Naive thymus-derived CD4-positive, alpha-beta T cell (primary cell): ENCODE data around the gene MLXIP. TPM values are rescaled to one million over a fixed set of nuclear protein-coding genes. Genes with fewer than 3 reads are reported as not detected.
A peak's percentile ranks its signal among the peaks of the same experiment; 100 is the strongest.

ENCODE experiments used
- ATAC-seq: fragments of 150-1000 bp; cut with Tn5 transposase; 2 replicates; pipeline ENCODE4 v1.10.0; 2021; ENCODE audit warnings: mild to moderate bottlenecking, moderate library complexity
- CTCF ChIA-PET: fragments of 350-600 bp; sonication (Branson Sonifier 250); formaldehyde crosslinking; loops from one replicate; lab custom pipeline; 2021; ENCODE audit warnings: antibody characterized with exemption; lab: Charles Lee
- POLR2A ChIA-PET: fragments of 350-600 bp; sonication (Branson Sonifier 250); formaldehyde crosslinking; loops from one replicate; lab custom pipeline; 2021; ENCODE audit warnings: antibody characterized with exemption, inconsistent platforms; lab: Charles Lee
- DNase-seq, 9 donors: peaks; one replicate each; pipeline versions ENCODE4 v3.0.0 to v3.0.0-alpha.2; 2020 to 2022; ENCODE audit warnings: mixed read lengths in 1 of 9
- H3K27ac ChIP-seq: one replicate; pipeline ENCODE4 v1.7.0; 2013; ENCODE audit warnings: mild to moderate bottlenecking, low read depth, low read length, moderate library complexity
- H3K27me3 ChIP-seq, 2 donors: one replicate each; pipeline ENCODE4 v1.7.0; 2013; ENCODE audit warnings: low read length in 2 of 2, mild to moderate bottlenecking in 2 of 2, moderate library complexity in 2 of 2; ENCODE audit not compliant: control insufficient read depth in 2 of 2, insufficient read depth in 2 of 2
- H3K36me3 ChIP-seq, 3 experiments: 1 replicate in 2 of 3; 2 replicates in 1 of 3; pipeline ENCODE4 v1.7.0; 2013; ENCODE audit warnings: low read length in 3 of 3, mild to moderate bottlenecking in 3 of 3, moderate library complexity in 1 of 3; ENCODE audit not compliant: insufficient read depth in 3 of 3, control insufficient read depth in 2 of 3
- H3K4me1 ChIP-seq, 2 donors: one replicate each; pipeline ENCODE4 v1.7.0; 2013; ENCODE audit warnings: low read length in 2 of 2, mild to moderate bottlenecking in 2 of 2, moderate library complexity in 1 of 2; ENCODE audit not compliant: control insufficient read depth in 2 of 2, insufficient read depth in 2 of 2
- H3K4me3 ChIP-seq: 2 replicates; pipeline ENCODE4 v1.7.0; 2013; ENCODE audit warnings: mild to moderate bottlenecking, low read length
- H3K9me3 ChIP-seq, 3 experiments: 1 replicate in 2 of 3; 2 replicates in 1 of 3; pipeline ENCODE4 v1.7.0; 2013; ENCODE audit warnings: low read length in 3 of 3; ENCODE audit not compliant: control insufficient read depth in 2 of 3
- H3K27ac Mint-ChIP-seq, 9 donors: one replicate each; pipeline ENCODE4 v1.8.0; 2020 to 2022; ENCODE audit warnings: mixed read lengths in 9 of 9, mild to moderate bottlenecking in 8 of 9, moderate library complexity in 5 of 9, inconsistent platforms in 2 of 9
- H3K27me3 Mint-ChIP-seq, 5 donors: one replicate each; pipeline ENCODE4 v1.8.0; 2021 to 2022; ENCODE audit warnings: mixed read lengths in 5 of 5, mild to moderate bottlenecking in 1 of 5
- H3K36me3 Mint-ChIP-seq, 5 donors: one replicate each; pipeline ENCODE4 v1.8.0; 2020 to 2022; ENCODE audit warnings: mixed read lengths in 5 of 5, mild to moderate bottlenecking in 3 of 5, inconsistent platforms in 1 of 5
- H3K4me1 Mint-ChIP-seq, 7 donors: one replicate each; pipeline ENCODE4 v1.8.0; 2020 to 2022; ENCODE audit warnings: mixed read lengths in 7 of 7, mild to moderate bottlenecking in 3 of 7, inconsistent platforms in 1 of 7
- H3K4me3 Mint-ChIP-seq, 10 donors: one replicate each; pipeline ENCODE4 v1.8.0; 2020 to 2022; ENCODE audit warnings: mild to moderate bottlenecking in 10 of 10, mixed read lengths in 10 of 10, moderate library complexity in 6 of 10, inconsistent platforms in 2 of 10
- H3K9me3 Mint-ChIP-seq, 11 donors: one replicate each; pipeline ENCODE4 v1.8.0; 2020 to 2022; ENCODE audit warnings: mixed read lengths in 11 of 11, mild to moderate bottlenecking in 4 of 11, inconsistent platforms in 1 of 11, moderate library complexity in 1 of 11
- intact Hi-C, 2 donors: fragments of 100-400 bp; cut with micrococcal nuclease; formaldehyde crosslinking; loops; one replicate each; pipeline ENCODE4 v1.15.1; 2023
- polyA plus RNA-seq, 2 donors: library from polyadenylated mRNA; unstranded; fragments of 300-500 nt; fragmentation: Illumina TruSeq; gene quantifications; one replicate each; pipeline ENCODE4 v1.2.3, GENCODE V29; 2021
- total RNA-seq, 6 experiments: library from RNA in 5 of 6; stranded (reverse) in 5 of 6; gene quantifications; 1 replicate in 5 of 6; 2 replicates in 1 of 6; pipeline ENCODE4 v1.2.3 and lab custom pipeline; 2021 to 2026

Gene MLXIP
- total and polyA plus RNA-seq, 7 experiments from 2014 or later = 17.4 to 123 (median 100) TPM

- Mint-ChIP-seq H3K36me3 (peaks cover 0 to 8% (median 0%) of the 10 kb centered on the region in 5 donors), H3K4me1 (peaks cover 0 to 11% (median 0%) of the 10 kb centered on the region in 7 donors), H3K27ac (no peak overlapping the region), H3K9me3 (no peaks in the 10 kb centered on the region), H3K4me3 (no peak overlapping the region), H3K27me3 (peaks cover 0 to 3% (median 0%) of the 10 kb centered on the region in 5 donors)
- ATAC-seq (no peak), DNase-seq (no peak)
- no peaks in the 10 kb centered on the region for H3K9me3 ChIP-seq
- peaks cover 0 to 13% of the 10 kb centered on the region in 2 donors for H3K4me1 ChIP-seq
- H3K4me3 ChIP-seq = no peak overlapping the region
- no peaks in the 10 kb centered on the region for H3K36me3 ChIP-seq
- ChIA-PET POLR2A (no interaction called here), CTCF (no interaction called here)
- intact Hi-C loops = loop anchor here in 1 of 2 donors (2.0 kb wide), 1 partner anchor 31 kb away; no protein-coding TSS in a partner anchor
- H3K27ac ChIP-seq = no peak overlapping the region
- H3K27me3 ChIP-seq = no peaks in the 10 kb centered on the region
Measured at GRCh38 chr12:122159882-122160281, 81.3 kb downstream of the MLXIP start.

- no peaks in the 10 kb centered on the region for H3K36me3 ChIP-seq
- no peaks in the 10 kb centered on the region for H3K9me3 ChIP-seq
- peaks cover 0 to 13% of the 10 kb centered on the region in 2 donors for H3K4me1 ChIP-seq
- ChIA-PET POLR2A (no interaction called here), CTCF (interaction anchor here (0.7 kb wide), 1 partner anchor 193 kb away, joined by 7 read pairs; no protein-coding TSS in a partner anchor)
- ATAC-seq (no peak), DNase-seq (no peak)
- H3K27ac ChIP-seq = no peak overlapping the region
- intact Hi-C loops = loop anchor here in 1 of 2 donors (2.0 kb wide), 1 partner anchor 30 kb away; no protein-coding TSS in a partner anchor
- no peak overlapping the region for H3K4me3 ChIP-seq
- Mint-ChIP-seq H3K4me3 (no peak overlapping the region), H3K27me3 (peaks cover 0 to 3% (median 0%) of the 10 kb centered on the region in 5 donors), H3K27ac (no peak overlapping the region), H3K36me3 (peaks cover 0 to 4% (median 0%) of the 10 kb centered on the region in 5 donors), H3K9me3 (peaks cover 0 to 2% (median 0%) of the 10 kb centered on the region in 11 donors), H3K4me1 (peaks cover 0 to 10% (median 0%) of the 10 kb centered on the region in 7 donors)
- H3K27me3 ChIP-seq = no peaks in the 10 kb centered on the region
Measured at GRCh38 chr12:122160761-122161160, 82.2 kb downstream of the MLXIP start.

GRCh38 chr12:122161682-122162081 is 83.1 kb downstream of the MLXIP start:
- Mint-ChIP-seq H3K36me3 (no peaks in the 10 kb centered on the region), H3K9me3 (peaks cover 0 to 2% (median 0%) of the 10 kb centered on the region in 11 donors), H3K27ac (no peak overlapping the region), H3K4me3 (no peak overlapping the region), H3K27me3 (peaks cover 0 to 3% (median 0%) of the 10 kb centered on the region in 5 donors), H3K4me1 (peaks cover 0 to 10% (median 0%) of the 10 kb centered on the region in 7 donors)
- no peak overlapping the region for H3K27ac ChIP-seq
- DNase-seq (no peak), ATAC-seq (peak; percentile 45)
- H3K4me1 ChIP-seq = peaks cover 0 to 13% of the 10 kb centered on the region in 2 donors
- POLR2A ChIA-PET = no interaction called here
- H3K9me3 ChIP-seq = no peaks in the 10 kb centered on the region
- CTCF ChIA-PET = interaction anchor here (0.6 kb wide), 1 partner anchor 24 kb away, joined by 3 read pairs; no protein-coding TSS in a partner anchor
- no peak overlapping the region for H3K4me3 ChIP-seq
- intact Hi-C loops = loop anchor here in 1 of 2 donors (2.0 kb wide), 1 partner anchor 29 kb away; no protein-coding TSS in a partner anchor
- no peaks in the 10 kb centered on the region for H3K36me3 ChIP-seq
- no peaks in the 10 kb centered on the region for H3K27me3 ChIP-seq

- no peaks in the 10 kb centered on the region for H3K27me3 ChIP-seq
- no peak overlapping the region for H3K4me3 Mint-ChIP-seq
- H3K4me3 ChIP-seq = no peak overlapping the region
- H3K27me3 Mint-ChIP-seq = peaks cover 0 to 3% (median 0%) of the 10 kb centered on the region in 5 donors
- ATAC-seq (no peak), DNase-seq (no peak)
- POLR2A ChIA-PET = no interaction called here
- peaks cover 0 to 19% of the 10 kb centered on the region in 2 donors for H3K4me1 ChIP-seq
- H3K9me3 Mint-ChIP-seq = peaks cover 0 to 2% (median 0%) of the 10 kb centered on the region in 11 donors
- H3K4me1 Mint-ChIP-seq = peaks cover 0 to 16% (median 0%) of the 10 kb centered on the region in 7 donors
- H3K36me3 ChIP-seq = no peaks in the 10 kb centered on the region
- peak overlapping the region in 1 of 9 donors; percentile 24 for H3K27ac Mint-ChIP-seq
- intact Hi-C loops = no loop called here
- CTCF ChIA-PET = no interaction called here
- H3K27ac ChIP-seq = no peak overlapping the region
- H3K9me3 ChIP-seq = no peaks in the 10 kb centered on the region
- no peaks in the 10 kb centered on the region for H3K36me3 Mint-ChIP-seq
Measured at GRCh38 chr12:122162976-122163375, 84.4 kb downstream of the MLXIP start.

DNA sequence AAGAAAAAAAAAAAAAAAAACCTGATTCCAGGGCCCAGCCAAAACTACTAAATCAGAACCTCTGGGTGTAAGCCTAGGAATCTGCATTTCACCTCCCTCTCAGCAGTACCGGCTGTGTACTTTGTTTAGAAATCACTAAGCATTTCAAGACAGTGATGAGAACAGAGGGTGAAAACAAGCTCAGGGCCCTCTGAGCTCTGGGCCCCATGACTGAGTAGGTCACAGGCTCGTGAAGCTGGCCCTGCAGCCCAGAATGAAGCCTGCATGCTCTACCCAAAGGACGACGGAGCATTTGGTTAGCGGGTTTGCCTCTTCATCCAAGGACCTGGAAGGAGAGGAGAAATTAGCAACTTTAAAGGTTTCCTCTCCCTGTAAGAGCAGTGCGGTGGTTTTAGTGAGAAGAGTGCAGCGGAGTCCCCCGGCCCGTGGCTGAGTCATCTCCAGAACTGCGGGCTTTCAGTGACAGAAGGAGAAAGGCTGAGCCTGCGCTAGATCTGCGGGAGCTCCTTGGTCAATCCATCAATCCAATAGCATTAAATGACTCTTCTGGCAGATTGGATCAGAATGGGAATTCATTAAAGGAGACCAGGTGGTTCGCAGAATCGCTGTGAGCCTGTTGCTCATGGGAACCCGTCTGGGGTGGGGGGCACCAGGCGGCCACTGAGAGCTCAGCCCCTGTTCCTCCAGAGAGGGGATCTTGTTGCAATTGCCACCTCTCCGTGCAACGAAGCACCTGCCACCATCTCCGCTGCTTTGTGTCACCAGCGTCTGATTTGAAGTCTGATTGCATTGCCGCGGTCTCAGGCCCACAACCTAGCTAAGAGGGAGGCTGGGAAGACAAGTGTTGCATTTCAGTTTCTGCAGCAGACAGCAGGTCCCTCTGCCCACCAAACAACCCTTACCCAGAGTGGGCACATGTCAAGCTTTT is 88.1 kb downstream of the MLXIP start:
- DNase-seq (peak in 1 of 9 donors; percentile 44), ATAC-seq (peak; percentile 67)
- peak overlapping the region in 1 of 9 donors; percentile 43 for H3K27ac Mint-ChIP-seq
- peaks cover 0 to 3% (median 0%) of the 10 kb centered on the region in 5 donors for H3K27me3 Mint-ChIP-seq
- H3K4me3 Mint-ChIP-seq = no peak overlapping the region
- intact Hi-C loops = no loop called here
- H3K36me3 Mint-ChIP-seq = no peaks in the 10 kb centered on the region
- Histone ChIP-seq H3K4me1 (peaks cover 0 to 19% of the 10 kb centered on the region in 2 donors), H3K4me3 (no peak overlapping the region), H3K36me3 (no peaks in the 10 kb centered on the region), H3K27me3 (no peaks in the 10 kb centered on the region), H3K9me3 (no peaks in the 10 kb centered on the region), H3K27ac (no peak overlapping the region)
- peaks cover 0 to 2% (median 0%) of the 10 kb centered on the region in 11 donors for H3K9me3 Mint-ChIP-seq
- ChIA-PET CTCF (interaction anchor here (0.5 to 1.1 kb wide), 4 partner anchors 17 to 196 kb away, joined by 3 to 4 read pairs (median 3); no protein-coding TSS in a partner anchor), POLR2A (no interaction called here)
- H3K4me1 Mint-ChIP-seq = peaks cover 0 to 13% (median 0%) of the 10 kb centered on the region in 7 donors

- H3K4me1 Mint-ChIP-seq = peaks cover 0 to 7% (median 0%) of the 10 kb centered on the region in 7 donors
- H3K27me3 Mint-ChIP-seq = peaks cover 0 to 3% (median 0%) of the 10 kb centered on the region in 5 donors
- Histone ChIP-seq H3K27ac (no peak overlapping the region), H3K9me3 (no peaks in the 10 kb centered on the region), H3K27me3 (no peaks in the 10 kb centered on the region), H3K4me3 (no peak overlapping the region), H3K36me3 (no peaks in the 10 kb centered on the region), H3K4me1 (peaks cover 0 to 13% of the 10 kb centered on the region in 2 donors)
- DNase-seq (no peak), ATAC-seq (no peak)
- POLR2A ChIA-PET = no interaction called here
- peaks cover 0 to 2% (median 0%) of the 10 kb centered on the region in 11 donors for H3K9me3 Mint-ChIP-seq
- no peaks in the 10 kb centered on the region for H3K36me3 Mint-ChIP-seq
- H3K4me3 Mint-ChIP-seq = no peak overlapping the region
- intact Hi-C loops = no loop called here
- no peak overlapping the region for H3K27ac Mint-ChIP-seq
- CTCF ChIA-PET = interaction anchor here (0.6 to 1.1 kb wide), 5 partner anchors 10 to 120 kb away, joined by 3 read pairs; no protein-coding TSS in a partner anchor
Measured at GRCh38 chr12:122167356-122167925, 88.9 kb downstream of the MLXIP start.
